ENCODE results near the gene PLEKHA7. TPM values are rescaled to one million over a fixed set of nuclear protein-coding genes. Genes with fewer than 3 reads are reported as not detected.

Gene PLEKHA7
- total RNA-seq, 1 donor from 2014 or later: 77.1 TPM

GRCh38 chr11:16986434-16987204, 27.6 kb downstream of the PLEKHA7 start:
- Mint-ChIP-seq H3K27me3 (no peaks in the 10 kb centered on the region), H3K4me3 (ENCODE audit: low read depth) (no peak overlapping the region), H3K4me1 (ENCODE audit: low read depth) (peaks cover 56% of the 10 kb centered on the region), H3K36me3 (ENCODE audit: insufficient read depth) (peaks cover 6% of the 10 kb centered on the region), H3K9me3 (ENCODE audit: low read depth) (no peaks in the 10 kb centered on the region), H3K27ac (peak overlapping the region; percentile 94)
- DNase-seq (ENCODE audit: low spot score, unreplicated experiment): no peak
- peak; percentile 10 for TF ChIP-seq CTCF (IDR thresholded peaks at IDR 0.05; ENCODE audit: unreplicated experiment)

- H3K4me3 Mint-ChIP-seq (ENCODE audit: low read depth): no peak overlapping the region
- no peak overlapping the region for H3K27ac Mint-ChIP-seq
- H3K27me3 Mint-ChIP-seq: no peaks in the 10 kb centered on the region
- DNase-seq (ENCODE audit: low spot score, unreplicated experiment): no peak
- no peaks in the 10 kb centered on the region for H3K9me3 Mint-ChIP-seq (ENCODE audit: low read depth)
- H3K4me1 Mint-ChIP-seq (ENCODE audit: low read depth): peaks cover 69% of the 10 kb centered on the region
- H3K36me3 Mint-ChIP-seq (ENCODE audit: insufficient read depth): peaks cover 3% of the 10 kb centered on the region
- no peak for TF ChIP-seq CTCF (IDR thresholded peaks at IDR 0.05; ENCODE audit: unreplicated experiment)
These were observed 28.9 kb downstream of the PLEKHA7 start for GRCh38 chr11:16985297-16985696.

GRCh38 chr11:16984229-16984628, 30.0 kb downstream of the PLEKHA7 start:
- Mint-ChIP-seq H3K4me1 (ENCODE audit: low read depth) (peaks cover 79% of the 10 kb centered on the region), H3K27me3 (no peaks in the 10 kb centered on the region), H3K36me3 (ENCODE audit: insufficient read depth) (peaks cover 2% of the 10 kb centered on the region), H3K9me3 (ENCODE audit: low read depth) (no peaks in the 10 kb centered on the region), H3K27ac (peak overlapping the region; percentile 1), H3K4me3 (ENCODE audit: low read depth) (no peak overlapping the region)
- DNase-seq (ENCODE audit: low spot score, unreplicated experiment): no peak
- no peak for TF ChIP-seq CTCF (IDR thresholded peaks at IDR 0.05; ENCODE audit: unreplicated experiment)

GRCh38 chr11:16982809-16983208, 31.4 kb downstream of the PLEKHA7 start:
- peaks cover 85% of the 10 kb centered on the region for H3K4me1 Mint-ChIP-seq (ENCODE audit: low read depth)
- no peaks in the 10 kb centered on the region for H3K27me3 Mint-ChIP-seq
- peak overlapping the region; percentile 96 for H3K27ac Mint-ChIP-seq
- TF ChIP-seq CTCF (IDR thresholded peaks at IDR 0.05; ENCODE audit: unreplicated experiment): no peak
- no peak for DNase-seq (ENCODE audit: low spot score, unreplicated experiment)
- H3K36me3 Mint-ChIP-seq (ENCODE audit: insufficient read depth): peaks cover 2% of the 10 kb centered on the region
- no peaks in the 10 kb centered on the region for H3K9me3 Mint-ChIP-seq (ENCODE audit: low read depth)
- peak overlapping the region; percentile 32 for H3K4me3 Mint-ChIP-seq (ENCODE audit: low read depth)

- Mint-ChIP-seq H3K4me1 (ENCODE audit: low read depth) (peaks cover 85% of the 10 kb centered on the region), H3K9me3 (ENCODE audit: low read depth) (no peaks in the 10 kb centered on the region), H3K36me3 (ENCODE audit: insufficient read depth) (peaks cover 2% of the 10 kb centered on the region), H3K27me3 (no peaks in the 10 kb centered on the region), H3K4me3 (ENCODE audit: low read depth) (peak overlapping the region; percentile 32), H3K27ac (peak overlapping the region; percentile 96)
- no peak for TF ChIP-seq CTCF (IDR thresholded peaks at IDR 0.05; ENCODE audit: unreplicated experiment)
- no peak for DNase-seq (ENCODE audit: low spot score, unreplicated experiment)
These were observed 31.9 kb downstream of the PLEKHA7 start for GRCh38 chr11:16982256-16982671.
